ENCODE results near the gene HECTD2.
"Not testable (repeated sequence)": the region's sequence is repeated elsewhere in the genome, so short reads cannot be mapped to it uniquely, and the experiment has no call there.

The HECTD2 gene

DNA sequence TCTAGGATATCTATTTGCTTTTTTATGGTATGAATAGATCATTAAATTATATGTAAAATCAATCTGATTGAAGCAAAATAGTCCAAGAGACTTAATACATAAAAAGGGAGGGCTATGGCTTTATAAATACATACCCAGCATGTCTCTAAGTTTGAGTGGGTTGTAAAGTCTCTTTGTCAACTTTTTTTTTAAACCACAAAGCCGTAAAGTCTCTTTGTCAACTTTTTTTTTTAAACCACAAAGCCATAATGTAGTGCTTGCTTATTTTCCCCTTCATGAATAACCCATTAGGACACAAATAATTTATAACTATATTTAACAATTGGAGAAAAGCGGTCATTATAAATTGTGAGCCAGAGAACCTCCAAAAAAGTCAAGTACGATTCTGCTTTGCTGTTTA lies 5.7 kb downstream of the HECTD2 start:
- no peak for DNase-seq

DNA sequence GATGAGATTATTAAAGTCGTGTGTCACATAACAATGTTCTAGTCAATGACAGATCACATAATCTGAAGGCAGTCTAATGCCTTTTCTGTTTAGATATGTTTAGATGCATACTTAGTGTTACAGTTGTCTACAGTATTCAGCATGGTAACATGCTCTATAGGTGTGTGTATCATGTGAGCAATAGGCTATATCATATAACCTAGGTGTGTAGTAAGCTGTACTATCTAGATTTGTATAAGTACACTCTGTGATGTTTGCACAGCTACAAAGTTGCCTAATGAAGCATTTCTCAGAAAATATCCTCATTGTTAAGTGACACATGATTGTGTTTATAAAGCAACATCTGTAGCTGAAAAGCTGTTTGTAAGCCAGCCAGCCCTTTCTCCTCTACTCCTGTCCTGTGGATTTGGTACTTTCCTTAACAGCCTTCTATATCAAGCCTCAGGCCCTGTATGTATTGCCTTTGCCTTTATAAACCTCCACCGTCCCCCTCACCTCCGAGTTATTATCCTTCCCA lies 6.3 kb downstream of the HECTD2 start:
- DNase-seq = no peak

DNA sequence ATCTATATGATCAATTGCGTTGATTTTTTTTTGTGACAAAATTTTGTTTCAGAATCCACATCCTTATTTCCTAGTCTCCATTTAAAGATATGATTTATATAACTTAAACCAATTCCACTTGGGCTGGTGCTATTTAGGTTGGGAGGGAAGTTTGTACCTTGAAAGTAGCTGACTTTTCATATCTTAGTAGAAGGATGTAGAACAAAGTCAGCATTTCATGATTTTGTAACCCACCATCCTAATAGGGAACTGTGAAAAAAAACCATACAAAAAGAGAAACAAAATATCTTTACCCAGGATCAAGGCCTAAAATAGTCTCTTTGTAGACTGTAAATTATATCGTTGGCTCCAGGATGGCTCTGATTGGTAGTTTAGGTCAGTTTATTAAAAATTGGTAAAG lies 8.3 kb downstream of the HECTD2 start:
- DNase-seq = no peak

DNA sequence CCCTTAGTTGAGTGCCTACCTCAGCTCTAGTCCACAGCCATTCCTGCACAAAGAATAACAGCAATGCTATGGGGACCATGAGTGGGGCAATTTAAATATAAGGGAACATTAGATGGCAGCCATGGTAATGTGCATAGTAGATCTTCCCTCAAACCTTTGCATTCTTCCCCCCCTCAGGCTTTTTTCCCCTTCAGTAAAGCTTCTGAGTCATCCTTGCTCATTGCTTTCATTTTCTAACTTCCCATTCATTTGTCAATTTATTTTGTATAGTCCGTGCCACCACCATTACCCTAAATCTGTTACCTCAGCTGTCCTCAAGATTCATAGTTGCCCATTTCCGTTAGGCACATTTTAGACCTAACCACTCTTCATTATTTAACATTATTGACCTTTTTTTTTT lies 10.7 kb downstream of the HECTD2 start:
- no peak for DNase-seq

DNA sequence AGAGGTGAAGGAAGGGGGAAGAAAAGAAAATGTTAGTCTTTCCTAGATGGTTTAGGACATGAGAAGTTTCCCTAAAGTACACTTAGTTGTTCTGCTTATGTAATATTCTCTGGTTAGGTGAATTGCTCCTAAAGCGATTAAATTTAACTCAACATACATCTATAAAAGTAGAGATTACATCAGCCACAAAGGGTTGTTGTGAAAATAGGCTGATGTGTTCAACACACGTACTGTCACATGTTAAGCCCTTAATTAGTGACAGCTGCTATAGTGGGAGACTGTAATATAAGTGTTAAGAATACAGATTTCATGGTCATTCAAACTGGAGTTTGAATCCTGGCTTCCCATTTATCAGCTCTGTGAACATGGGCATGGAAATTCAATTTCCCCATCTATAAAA lies 12.8 kb downstream of the HECTD2 start:
- DNase-seq = no peak

DNA sequence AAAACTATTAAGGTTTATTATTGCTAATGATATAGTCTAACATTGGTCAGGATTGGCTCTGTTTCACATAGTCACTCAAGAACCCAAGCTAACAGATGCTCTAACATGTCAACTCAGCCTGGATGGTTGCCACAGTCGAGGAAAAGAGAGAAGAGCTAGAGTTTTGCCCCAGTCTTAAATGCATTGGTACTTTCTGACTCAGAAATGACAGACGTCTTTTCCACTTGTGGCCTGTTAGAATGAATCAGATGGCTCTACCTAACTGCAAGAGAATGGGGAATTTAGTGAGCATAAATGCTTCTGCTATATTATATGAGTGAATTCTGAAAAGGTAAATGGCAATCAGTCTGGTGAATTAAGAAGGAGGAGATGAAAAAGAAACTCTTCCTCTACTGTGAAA lies 13.9 kb downstream of the HECTD2 start:
- no peak for DNase-seq

DNA sequence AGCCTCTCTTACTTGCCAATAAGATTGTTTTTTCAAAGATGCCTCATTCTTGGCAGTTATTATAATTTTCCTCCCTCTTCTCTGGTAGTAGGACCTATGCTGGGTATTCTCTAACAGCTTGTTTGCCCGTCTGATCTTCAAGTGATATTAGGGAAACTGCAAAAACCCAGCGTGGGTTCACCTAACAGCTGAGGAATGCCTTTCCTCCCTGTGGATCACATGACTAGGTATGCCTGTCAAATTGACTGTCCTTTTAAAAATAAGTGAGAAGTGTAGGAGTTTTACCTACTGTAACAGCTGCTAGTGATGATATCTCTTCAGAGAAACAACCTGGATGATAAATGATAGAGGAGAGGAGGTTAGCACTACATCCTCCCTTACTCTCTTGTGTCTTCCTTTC lies 22.0 kb downstream of the HECTD2 start:
- DNase-seq = no peak

DNA sequence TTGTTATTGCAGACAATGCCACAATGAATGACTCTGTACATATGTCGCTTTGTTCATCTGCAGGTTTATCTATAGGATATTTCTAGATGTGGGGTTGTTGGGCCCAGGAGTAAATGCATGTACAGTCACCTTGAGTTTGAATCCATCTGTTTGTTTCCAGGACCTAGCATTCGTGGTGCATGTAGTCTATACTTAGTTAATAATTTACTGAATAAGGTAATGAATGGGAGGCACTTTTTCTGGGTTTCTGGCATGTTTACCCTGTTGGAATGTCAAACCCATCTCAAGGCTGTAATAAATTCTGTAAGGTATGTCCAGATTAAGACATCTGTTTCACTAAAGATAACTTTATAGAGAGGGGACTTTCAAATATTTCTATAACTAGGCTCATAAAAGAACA lies 23.5 kb downstream of the HECTD2 start:
- DNase-seq = no peak

DNA sequence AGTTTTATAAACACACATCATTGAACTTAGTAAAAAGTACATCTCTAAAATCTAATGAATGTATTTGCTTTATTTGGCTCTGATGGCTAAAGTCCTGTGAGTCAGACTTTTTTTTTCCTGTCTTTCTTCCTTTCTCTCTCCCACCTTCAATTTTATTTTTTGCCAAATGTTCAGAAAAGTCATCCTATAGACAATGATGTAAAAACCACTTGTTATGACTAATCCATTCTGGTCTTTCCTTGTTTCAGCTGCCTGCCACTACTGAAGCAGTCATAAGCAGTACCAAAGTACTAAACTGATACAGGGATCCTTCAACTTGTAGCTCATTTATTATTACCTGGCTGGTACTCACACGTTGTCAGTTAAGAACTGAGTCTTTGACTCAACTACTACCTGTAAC lies 23.9 kb downstream of the HECTD2 start:
- no peak for DNase-seq

DNA sequence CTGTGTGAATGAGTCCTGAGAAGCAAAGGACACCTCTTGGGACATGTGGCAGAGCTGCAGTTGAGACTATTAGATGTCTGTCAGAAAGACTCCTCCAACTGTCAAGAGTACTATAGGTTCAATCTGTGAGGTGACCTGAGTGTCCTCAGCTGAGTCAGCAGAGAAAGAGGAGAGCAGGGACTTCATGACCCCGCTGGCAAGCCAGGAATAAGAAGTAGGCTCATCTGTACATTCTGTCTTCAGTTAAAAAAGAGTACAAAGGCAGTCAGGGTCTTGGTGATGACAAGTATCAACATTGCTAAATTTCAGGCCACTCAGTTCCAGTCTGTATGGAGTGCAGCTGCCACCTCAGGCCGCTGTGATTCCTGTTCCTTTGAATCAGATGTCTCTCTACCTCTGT lies 25.1 kb downstream of the HECTD2 start:
- DNase-seq = no peak

DNA sequence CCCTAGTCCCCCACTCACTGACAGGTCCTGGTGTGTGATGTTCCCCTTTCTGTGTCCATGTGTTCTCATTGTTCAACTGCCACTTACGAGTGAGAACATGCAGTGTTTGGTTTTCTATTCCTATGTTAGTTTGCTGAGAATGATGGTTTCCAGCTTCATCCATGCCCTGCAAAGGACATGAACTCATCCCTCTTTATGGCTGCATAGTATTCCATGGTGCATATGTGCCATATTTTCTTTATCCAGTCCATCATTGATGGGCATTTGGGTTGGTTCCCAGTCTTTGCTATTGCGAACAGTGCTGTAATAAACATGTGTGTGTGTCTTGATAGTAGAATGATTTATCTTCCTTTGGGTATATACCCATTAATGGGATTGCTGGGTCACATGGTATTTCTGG lies 28.1 kb downstream of the HECTD2 start:
- not testable (repeated sequence) for DNase-seq

DNA sequence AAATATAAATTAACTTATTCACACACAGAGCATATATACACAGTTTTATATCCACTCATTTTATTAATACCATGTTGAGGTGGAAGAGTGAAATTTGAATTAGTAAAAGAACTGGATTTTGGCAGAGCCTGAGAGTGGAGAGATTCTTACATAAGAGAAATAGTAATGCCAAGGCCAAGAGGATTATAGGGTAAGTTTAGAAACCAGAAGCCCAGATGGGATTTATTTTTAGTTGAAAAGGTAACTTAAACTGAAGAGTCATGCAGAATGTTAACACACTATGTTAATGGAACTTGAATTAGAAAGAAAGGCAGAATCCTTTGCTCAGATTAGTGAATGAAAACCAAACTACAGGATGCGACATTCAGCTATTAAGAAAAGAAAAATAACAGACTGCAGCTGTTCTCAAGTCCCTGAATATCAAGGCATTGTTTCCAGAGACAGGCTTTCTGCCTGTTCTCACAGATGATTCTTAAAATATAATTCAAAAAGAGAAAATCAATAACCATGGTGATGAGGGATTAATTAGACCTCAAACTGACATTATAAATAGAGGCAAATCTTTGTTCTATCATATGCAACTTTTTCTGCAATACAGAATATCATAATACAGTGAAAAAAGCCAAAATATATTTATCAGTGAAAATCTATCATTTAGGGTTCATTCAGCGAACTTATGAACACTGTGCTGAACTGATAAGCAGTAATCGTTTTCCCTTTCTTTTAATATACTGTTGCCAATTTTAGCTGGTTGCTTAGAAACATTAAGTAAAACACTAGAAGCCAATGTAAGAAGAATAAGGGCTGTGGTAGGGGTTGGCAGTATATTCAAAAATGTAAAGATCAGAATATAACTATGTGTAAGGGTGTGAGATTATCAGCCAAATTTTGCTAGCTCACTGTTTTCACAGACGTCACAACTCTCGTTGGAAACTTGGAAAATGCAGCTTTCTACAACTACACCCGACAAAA lies 34.4 kb downstream of the HECTD2 start:
- no peak for DNase-seq

DNA sequence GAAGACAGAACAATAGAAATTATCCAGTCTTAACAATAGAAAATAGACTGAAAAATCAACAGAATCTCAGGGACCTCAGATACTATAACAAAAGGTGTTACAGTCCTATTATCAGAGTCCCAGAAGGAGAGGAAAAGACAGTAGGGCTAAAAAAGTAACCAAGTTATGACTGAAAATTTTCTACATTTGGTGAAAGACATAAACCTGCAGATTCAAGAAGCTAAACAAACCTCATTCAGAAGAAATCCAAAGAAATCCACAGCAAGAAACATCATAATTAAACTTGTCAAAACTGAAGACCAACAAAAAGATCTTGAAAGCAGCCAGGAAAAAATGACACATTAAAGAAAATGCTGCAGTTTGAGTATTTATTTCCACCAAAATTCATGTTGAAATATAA lies 41.9 kb downstream of the HECTD2 start:
- DNase-seq = no peak

DNA sequence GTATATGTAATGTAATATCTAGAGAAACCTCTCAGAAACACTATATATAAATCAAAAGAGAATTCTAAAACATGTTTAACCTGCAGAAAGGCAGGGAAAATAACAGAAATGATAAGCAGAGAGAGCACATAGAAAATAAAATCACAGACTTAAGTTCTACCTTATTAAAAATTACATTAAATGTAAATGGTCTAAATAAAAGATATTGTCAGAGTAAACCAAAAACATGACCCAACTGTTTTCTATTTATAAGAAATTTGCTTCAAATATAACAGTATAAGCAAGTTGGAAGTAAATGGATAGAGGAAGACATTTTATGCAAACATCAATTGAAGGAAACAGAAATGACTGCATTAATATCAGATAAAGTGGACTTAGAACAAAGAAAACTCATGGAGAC lies 43.4 kb downstream of the HECTD2 start:
- no peak for DNase-seq

DNA sequence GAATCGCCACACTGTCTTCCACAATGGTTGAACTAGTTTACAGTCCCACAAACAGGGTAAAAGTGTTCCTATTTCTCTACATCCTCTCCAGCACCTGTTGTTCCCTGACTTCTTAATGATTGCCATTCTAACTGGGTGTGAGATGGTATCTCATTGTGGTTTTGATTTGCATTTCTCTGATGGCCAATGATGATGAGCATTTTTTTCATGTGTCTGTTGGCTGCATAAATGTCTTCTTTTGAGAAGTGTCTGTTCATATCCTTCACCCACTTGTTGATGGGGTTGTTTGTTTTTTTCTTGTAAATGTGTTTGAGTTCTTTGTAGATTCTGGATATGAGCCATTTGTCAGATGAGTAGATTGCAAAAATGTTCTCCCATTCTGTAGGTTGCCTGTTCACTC lies 45.0 kb downstream of the HECTD2 start:
- not testable (repeated sequence) for DNase-seq

DNA sequence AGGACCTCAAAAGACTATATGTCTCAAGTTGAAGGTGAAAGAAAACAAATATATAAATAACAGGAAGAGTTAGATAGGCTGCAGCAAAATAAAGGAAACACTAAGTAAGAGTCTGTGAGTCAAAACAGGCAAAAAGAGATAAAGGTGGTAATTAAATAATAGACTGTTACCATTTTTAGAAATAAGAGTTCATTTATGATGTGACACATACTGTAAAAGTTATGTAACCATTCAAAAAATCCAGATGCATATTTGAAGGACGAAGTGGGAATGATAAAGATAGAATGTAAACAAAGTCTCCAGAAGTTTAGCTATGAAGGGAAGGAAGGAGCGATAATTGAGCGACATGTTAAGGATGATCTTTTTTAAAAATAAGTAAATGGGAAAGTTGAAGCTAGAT lies 50.5 kb downstream of the HECTD2 start:
- DNase-seq = no peak

DNA sequence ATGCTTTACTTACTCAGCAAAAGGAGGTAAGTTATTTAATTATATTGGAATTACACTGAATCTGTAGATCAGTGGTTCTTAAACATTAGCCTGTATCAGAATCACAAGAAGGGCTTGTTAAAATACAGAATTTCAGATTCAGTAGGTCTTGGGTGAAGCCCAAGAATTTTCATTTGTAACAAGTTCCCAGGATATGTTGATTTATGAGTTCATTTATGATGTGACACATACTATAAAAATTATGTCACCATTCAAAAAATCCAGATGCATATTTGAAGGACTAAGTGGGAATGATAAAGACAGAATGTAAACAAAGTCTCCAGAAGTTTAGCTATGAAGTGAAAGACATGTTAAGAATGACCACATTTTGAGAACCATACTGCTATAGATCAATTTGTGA lies 52.3 kb downstream of the HECTD2 start:
- DNase-seq = no peak

DNA sequence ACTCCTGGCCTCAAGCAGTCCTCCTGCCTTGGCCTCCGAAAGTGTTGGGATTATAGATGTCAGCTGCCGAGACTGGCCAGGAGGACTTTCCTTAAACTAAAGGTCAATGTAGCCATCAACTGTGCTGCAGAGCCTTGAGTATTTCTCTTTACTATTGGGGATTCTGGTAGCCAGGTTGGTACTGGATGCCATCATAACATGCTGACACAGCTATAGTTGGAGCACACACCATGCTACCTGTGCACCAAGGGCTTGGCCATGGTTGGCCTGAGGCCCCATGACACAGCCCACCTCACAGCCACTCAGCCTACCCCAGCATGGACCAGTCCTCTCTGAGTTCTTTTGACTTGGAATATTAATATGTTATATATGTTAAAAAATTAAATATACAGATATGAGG lies 54.4 kb downstream of the HECTD2 start:
- no peak for DNase-seq

DNA sequence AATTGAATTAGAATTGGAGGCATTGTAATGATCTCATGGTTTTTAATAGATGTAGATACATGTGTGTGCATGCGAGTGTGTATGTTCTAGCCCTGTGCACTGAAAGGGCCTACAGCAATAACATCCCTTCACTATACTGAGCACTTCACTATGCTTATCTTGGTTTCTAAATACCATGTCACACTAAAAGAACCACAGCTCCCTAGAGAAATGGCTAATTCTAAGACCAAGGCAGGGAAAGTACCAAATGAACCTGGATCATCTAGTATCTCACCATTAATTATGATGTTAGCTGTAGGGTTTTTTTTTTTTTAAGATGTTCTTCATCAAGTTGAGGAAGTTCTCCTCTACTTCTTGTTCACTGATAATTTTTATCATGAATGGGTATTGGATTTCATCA lies 55.1 kb downstream of the HECTD2 start:
- no peak for DNase-seq

DNA sequence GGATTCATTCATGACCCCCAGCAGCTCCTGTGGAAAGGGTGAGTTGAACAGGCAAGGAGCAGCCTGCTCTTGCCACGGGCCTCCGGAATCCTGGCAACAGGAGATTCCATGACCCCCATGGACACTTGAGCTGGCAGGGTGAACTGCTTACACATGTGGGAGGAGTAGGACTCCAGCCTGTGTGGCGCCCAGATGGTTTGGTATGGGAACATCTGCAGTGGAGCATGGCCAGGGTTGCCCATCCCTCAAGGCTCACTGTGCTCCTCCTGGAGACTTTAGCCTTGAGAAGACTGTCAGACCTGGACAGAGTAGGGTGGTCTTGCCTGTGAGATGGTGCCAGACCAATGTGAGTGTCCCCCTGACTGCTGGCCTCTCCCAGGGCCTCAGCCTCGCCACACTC lies 57.0 kb downstream of the HECTD2 start:
- DNase-seq = no peak

DNA sequence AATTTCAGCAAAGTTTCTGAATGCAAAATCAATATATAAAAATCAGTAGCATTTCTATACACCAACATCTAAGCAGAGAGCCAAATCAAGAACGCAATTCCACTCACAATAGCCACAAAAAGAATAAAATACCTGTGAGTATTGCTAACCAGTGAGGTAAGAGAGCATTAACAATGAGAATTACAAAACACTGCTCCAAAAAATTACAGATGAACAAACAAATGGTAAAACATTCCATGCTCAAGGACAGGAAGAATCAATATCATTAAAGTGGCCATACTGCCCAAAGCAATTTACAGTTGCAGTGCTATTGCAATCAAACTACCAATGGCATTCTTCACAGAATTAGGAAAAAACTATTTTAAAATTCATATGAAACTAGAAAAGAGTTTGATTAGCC lies 61.5 kb downstream of the HECTD2 start:
- no peak for DNase-seq

DNA sequence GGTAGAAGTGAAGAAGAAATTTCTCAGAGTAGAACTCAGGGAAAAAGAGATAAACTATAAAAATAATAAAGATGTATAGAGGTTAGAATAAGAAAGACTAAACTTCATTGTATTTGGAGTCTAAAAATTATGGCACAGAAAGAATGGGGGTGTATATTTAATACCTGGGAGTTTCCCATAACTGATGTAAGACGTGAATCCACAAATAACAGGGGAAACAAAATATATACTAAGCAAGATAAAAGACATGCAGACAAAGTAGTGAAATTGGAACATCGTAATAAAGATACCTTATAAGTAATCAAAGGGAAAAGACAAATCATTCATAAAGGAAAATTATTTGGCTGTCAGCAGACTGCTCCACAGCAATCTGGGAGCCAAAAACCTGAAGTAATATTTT lies 62.8 kb downstream of the HECTD2 start:
- no peak for DNase-seq

DNA sequence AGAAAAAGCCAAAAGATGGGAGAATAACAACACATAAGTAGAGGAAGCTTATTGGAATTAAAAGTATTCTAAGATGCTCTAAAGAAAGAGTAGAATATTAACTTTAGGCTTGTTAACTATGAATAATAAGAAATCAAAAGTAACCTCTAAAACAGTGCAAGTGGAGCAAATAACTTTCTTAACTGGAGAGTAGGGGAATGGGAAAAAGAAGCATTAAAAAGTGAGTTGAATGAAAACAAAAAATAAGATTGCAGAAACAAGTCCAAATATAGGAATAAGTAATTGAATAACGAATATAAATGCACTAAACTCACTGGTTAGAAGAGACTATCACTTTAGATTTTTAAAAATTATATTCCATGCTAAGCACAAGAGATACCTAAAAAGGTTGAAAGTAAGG lies 63.9 kb downstream of the HECTD2 start:
- no peak for DNase-seq

DNA sequence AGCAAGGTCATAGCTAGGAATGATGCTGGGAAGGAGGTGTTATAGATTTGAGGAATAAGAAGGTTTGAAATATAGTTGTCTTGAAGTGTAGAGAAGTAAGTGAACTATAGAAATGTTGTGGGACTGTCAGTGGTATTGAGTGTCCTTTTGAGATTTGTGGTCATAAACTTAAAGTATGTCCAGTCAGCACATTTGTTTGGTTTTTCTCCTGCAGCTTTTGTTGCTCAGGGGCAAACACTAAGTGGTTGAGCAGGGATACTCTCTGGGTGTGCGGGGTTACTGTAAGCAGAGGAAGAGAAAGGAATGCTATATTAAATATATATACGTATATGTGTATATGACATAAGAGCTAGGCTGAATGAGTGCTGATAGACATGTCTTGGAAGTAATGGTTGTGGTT lies 67.1 kb downstream of the HECTD2 start:
- DNase-seq = no peak

DNA sequence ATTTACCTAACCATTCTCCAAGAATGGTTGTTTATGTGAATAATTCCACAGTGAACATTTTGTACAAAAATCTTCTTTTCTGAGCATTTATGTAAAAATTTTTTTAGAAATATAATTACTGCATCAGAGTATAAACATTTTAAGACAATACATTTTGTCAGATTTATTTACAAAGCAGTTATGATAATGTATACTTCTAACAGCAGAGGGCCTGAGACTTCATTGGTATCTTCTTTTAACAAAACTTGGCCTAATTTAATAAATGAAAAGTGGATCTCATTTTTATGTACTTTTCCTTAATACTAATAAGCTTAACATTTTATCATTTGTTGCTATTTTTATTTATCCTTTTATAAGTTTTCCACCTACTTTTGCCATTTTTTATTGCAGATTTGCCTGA lies 69.4 kb downstream of the HECTD2 start:
- DNase-seq = no peak
